ENCODE measurements around the gene UNC5A.

GRCh38 chr5:176829320-176829719, 19.0 kb downstream of the UNC5A start:
- TF ChIP-seq CTCF (IDR thresholded peaks at IDR 0.05) (no peak), EZH2phosphoT487 (IDR thresholded peaks at IDR 0.05; ENCODE audit: borderline replicate concordance, low read depth) (no peak), SIN3A (IDR thresholded peaks at IDR 0.05; ENCODE audit: borderline replicate concordance, low read depth, low read length) (no peak), TAF1 (IDR thresholded peaks at IDR 0.05; ENCODE audit: borderline replicate concordance, low read depth, low read length) (no peak), GABPA (IDR thresholded peaks at IDR 0.05; ENCODE audit: low read depth) (no peak)
- TF ChIP-seq, protein P1, sequence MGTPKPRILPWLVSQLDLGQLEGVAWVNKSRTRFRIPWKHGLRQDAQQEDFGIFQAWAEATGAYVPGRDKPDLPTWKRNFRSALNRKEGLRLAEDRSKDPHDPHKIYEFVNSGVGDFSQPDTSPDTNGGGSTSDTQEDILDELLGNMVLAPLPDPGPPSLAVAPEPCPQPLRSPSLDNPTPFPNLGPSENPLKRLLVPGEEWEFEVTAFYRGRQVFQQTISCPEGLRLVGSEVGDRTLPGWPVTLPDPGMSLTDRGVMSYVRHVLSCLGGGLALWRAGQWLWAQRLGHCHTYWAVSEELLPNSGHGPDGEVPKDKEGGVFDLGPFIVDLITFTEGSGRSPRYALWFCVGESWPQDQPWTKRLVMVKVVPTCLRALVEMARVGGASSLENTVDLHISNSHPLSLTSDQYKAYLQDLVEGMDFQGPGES (IDR thresholded peaks at IDR 0.05; ENCODE audit: low read depth, low read length) = no peak
